Measurements from ENCODE around the gene EPO.

DNA sequence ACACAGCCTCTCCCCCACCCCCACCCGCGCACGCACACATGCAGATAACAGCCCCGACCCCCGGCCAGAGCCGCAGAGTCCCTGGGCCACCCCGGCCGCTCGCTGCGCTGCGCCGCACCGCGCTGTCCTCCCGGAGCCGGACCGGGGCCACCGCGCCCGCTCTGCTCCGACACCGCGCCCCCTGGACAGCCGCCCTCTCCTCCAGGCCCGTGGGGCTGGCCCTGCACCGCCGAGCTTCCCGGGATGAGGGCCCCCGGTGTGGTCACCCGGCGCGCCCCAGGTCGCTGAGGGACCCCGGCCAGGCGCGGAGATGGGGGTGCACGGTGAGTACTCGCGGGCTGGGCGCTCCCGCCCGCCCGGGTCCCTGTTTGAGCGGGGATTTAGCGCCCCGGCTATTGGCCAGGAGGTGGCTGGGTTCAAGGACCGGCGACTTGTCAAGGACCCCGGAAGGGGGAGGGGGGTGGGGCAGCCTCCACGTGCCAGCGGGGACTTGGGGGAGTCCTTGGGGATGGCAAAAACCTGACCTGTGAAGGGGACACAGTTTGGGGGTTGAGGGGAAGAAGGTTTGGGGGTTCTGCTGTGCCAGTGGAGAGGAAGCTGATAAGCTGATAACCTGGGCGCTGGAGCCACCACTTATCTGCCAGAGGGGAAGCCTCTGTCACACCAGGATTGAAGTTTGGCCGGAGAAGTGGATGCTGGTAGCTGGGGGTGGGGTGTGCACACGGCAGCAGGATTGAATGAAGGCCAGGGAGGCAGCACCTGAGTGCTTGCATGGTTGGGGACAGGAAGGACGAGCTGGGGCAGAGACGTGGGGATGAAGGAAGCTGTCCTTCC lies 620 bp downstream of the EPO start:
- TF ChIP-seq POLR2A (IDR thresholded peaks at IDR 0.05; ENCODE audit: low read length), result no peak
- TF ChIP-seq GATA1 (IDR thresholded peaks at IDR 0.05; ENCODE audit: low read depth, low read length), result no peak
